Fibroblast of villous mesenchyme (primary cell): ENCODE results near the gene PTP4A2. TPM values are rescaled to one million over a fixed set of nuclear protein-coding genes. Genes with fewer than 3 reads are reported as not detected.

Experiments
- DNase-seq: peaks from one replicate; pipeline ENCODE4 v3.0.0-alpha.2; 2010; ENCODE audit warnings: low read depth
- H3K4me3 ChIP-seq: 2 replicates; pipeline ENCODE4 v1.5.1; 2011; ENCODE audit warnings: low read depth, mild to moderate bottlenecking, low read length
- total RNA-seq: library from RNA; depleted of rRNA; stranded (reverse); fragments of >200 nt; gene quantifications from 2 replicates; pipeline ENCODE4 v1.2.3, GENCODE V29; 2012
- TF ChIP-seq, protein P1 (sequence below): IDR thresholded peaks from 2 replicates; pipeline ENCODE4 v1.5.1; 2012; ENCODE audit warnings: low read depth, mild to moderate bottlenecking, low read length; ENCODE audit not compliant: insufficient read depth

PTP4A2 gene
- total RNA-seq, 1 donor: 503 TPM

DNA sequence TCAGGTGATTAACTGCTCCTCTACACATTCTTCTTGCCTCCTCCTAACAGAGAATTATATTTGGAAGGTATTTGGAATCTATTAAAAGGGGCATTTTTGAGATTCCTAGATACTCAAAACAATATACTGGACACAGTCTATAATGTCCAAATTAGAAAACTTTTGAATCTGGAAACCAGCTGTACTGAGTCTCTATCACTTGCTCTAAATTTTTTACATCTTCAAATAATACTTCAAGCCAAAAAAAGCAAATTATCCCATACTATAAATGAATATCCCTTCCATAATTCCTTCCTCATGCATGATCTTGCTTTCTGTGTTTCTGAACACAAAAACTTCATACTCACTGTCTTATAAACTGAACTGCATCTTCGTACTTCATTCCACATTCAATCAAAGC is 28.5 kb downstream of the PTP4A2 start:
- no peak for DNase-seq
- no peak overlapping the region for H3K4me3 ChIP-seq
- TF ChIP-seq, protein P1, sequence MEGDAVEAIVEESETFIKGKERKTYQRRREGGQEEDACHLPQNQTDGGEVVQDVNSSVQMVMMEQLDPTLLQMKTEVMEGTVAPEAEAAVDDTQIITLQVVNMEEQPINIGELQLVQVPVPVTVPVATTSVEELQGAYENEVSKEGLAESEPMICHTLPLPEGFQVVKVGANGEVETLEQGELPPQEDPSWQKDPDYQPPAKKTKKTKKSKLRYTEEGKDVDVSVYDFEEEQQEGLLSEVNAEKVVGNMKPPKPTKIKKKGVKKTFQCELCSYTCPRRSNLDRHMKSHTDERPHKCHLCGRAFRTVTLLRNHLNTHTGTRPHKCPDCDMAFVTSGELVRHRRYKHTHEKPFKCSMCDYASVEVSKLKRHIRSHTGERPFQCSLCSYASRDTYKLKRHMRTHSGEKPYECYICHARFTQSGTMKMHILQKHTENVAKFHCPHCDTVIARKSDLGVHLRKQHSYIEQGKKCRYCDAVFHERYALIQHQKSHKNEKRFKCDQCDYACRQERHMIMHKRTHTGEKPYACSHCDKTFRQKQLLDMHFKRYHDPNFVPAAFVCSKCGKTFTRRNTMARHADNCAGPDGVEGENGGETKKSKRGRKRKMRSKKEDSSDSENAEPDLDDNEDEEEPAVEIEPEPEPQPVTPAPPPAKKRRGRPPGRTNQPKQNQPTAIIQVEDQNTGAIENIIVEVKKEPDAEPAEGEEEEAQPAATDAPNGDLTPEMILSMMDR: no peak

DNA sequence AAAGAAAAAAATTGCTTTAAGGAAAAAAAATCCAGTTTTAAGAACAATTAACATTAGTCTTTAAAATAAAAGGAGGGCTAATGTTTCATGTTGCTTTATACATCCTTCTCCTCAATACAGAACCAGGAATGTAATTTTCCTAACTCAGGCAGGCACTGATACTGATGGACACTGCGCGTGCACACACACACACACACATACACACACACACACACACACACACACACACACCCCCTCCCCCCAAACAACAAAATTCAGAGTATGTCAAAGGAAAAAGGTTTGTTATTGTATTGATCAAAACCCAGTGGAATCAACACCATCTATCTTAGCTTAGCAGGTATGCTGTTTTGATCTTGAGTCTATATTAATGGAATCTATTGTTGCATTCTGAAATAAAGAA is 31.6 kb downstream of the PTP4A2 start:
- DNase-seq: no peak
- TF ChIP-seq, protein P1: no peak
- no peak overlapping the region for H3K4me3 ChIP-seq

DNA sequence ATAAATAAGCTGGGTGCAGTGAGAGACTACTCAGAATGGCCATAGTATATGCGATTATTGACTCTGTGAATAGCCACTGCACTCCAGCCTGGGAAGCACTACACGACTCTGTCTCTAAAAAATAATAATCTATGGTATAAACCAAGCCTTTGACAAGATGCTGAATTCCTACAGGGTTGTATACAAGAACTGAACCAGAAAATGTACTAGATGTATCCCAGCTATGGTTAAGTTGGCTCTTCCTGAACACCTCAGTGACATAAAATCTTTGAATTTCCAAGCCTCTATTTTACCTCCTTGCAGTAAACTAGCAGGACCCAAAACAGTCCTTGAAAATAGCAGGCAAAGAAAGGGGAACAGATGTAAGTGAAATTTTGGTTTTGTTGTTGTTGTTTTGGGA is 32.5 kb downstream of the PTP4A2 start:
- H3K4me3 ChIP-seq: no peak overlapping the region
- no peak for DNase-seq
- TF ChIP-seq, protein P1: no peak

DNA sequence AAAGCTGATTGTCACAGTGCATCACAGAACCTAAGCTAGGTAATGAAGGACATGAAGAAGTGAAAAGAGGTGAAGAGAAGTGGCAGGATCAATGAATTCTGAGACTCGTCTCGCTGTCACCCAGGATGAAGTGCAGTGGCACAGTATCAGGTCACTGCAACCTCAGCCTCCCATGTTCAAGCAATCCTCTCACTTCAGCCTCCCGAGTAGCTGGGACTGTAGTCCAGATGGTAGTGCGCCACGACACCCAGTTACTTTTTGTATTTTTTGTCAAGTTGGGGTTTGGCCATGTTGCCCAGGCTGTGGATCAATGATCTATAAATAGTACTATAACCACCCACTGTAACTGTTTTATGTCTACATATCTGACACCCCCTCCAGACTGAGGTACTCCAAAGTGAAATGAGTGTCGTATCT is 33.1 kb downstream of the PTP4A2 start:
- TF ChIP-seq, protein P1: no peak
- no peak overlapping the region for H3K4me3 ChIP-seq
- DNase-seq: no peak

DNA sequence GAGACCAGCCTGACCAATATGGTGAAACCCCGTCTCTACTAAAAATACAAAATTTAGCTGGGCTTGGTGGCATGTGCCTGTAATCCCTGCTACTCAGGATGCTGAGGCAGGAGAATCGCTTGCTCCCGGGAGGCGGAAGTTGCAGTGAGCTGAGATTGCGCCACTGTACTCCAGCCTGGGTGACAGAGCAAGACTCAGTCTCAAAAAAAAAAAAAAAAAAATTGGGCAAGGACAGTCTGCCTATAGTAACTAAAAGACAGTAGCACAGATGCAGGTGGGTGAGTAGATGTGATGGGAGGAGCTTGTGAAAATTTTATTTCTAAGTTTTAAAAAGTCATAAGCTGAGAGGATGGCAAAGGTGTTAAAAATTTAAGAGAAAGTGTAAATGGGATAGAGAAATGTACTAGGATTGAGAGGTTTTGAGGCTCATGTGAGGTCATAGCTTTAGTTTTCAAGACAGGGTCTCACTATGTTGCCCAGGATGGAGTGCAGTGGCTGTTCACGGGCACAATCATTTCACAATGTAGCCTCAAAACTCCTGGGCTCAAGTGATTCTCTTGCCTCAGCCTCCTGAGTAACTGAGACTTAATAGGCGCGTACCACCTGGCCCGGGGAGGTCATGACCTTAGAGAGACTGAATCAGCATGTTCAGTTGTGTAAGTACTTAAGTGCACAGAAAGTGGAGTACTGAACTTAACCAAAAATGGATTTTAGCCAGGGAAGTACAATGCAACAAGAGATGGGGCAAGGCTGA is 33.7 kb downstream of the PTP4A2 start:
- peak; percentile 84 for DNase-seq
- TF ChIP-seq, protein P1: no peak
- no peak overlapping the region for H3K4me3 ChIP-seq

GRCh38 chr1:31902510-31902860 is 35.7 kb downstream of the PTP4A2 start:
- DNase-seq: no peak
- H3K4me3 ChIP-seq: no peak overlapping the region
- TF ChIP-seq, protein P1: no peak
